ENCODE measurements around the gene LPP. TPM values are rescaled to one million over a fixed set of nuclear protein-coding genes. Genes with fewer than 3 reads are reported as not detected.

The LPP gene
- total RNA-seq, 1 experiment from 2014 or later = 148 TPM

- H3K27me3 ChIP-seq (ENCODE audit: insufficient read depth, low read depth) = no peaks in the 10 kb centered on the region
- intact Hi-C loops (cut with micrococcal nuclease; ENCODE audit: unreplicated experiment) = no loop called here
- TF ChIP-seq CTCF (conservative IDR thresholded peaks at IDR 0.05) = no peak
- no peak for TF ChIP-seq EZH2 (IDR thresholded peaks at IDR 0.05; ENCODE audit: low read depth)
- H3K9me2 ChIP-seq (ENCODE audit: insufficient read depth) = no peaks in the 10 kb centered on the region
- H3K9me3 ChIP-seq (ENCODE audit: insufficient read depth, low read depth) = no peaks in the 10 kb centered on the region
- no peak overlapping the region for H3K27ac ChIP-seq
- H3K79me2 ChIP-seq (ENCODE audit: low read depth) = no peaks in the 10 kb centered on the region
- no peaks in the 10 kb centered on the region for H3K36me3 ChIP-seq (ENCODE audit: low read depth)
- no TSS peak for BruUV-seq (replicated peaks)
- ChIA-PET CTCF (no interaction called here), POLR2A (ENCODE audit: unreplicated experiment) (interaction anchor here (0.6 kb wide), 1 partner anchor 21 kb away, joined by 3 read pairs; no protein-coding TSS in a partner anchor)
- no peak overlapping the region for H3K4me2 ChIP-seq
- no peaks in the 10 kb centered on the region for H3K4me1 ChIP-seq (replicated peaks; ENCODE audit: insufficient read depth)
- H3F3A ChIP-seq (ENCODE audit: insufficient read depth, low read depth) = no peaks in the 10 kb centered on the region
- no peak overlapping the region for H3K4me3 ChIP-seq
- H4K20me1 ChIP-seq (ENCODE audit: insufficient read depth) = no peaks in the 10 kb centered on the region
- DNase-seq = no peak
- no peak overlapping the region for H2AFZ ChIP-seq
Measured at GRCh38 chr3:188761964-188762363, 608.0 kb downstream of the LPP start.

DNA sequence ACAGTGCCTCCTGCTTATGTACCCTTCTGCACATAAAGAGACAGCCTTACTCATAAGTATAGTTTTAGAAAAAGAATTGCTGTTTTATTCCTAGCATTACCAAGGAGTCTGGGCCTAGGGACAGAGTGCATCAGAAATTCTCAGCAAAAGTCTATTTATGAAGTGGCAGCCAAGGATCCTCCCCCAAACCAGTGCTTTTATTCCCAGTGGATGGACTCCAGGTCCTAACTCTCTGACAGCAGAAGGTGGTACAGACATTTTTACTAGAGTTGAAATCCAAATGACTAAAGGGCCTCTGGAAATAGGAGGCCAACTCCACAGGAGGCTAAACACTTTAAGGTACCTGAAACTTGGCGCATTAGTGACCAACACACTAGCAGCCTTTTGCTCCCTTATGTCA lies 610.7 kb downstream of the LPP start:
- no peaks in the 10 kb centered on the region for H3F3A ChIP-seq (ENCODE audit: insufficient read depth, low read depth)
- BruUV-seq (replicated peaks) = no TSS peak
- H2AFZ ChIP-seq = no peak overlapping the region
- H3K36me3 ChIP-seq (ENCODE audit: low read depth) = no peaks in the 10 kb centered on the region
- no peak for DNase-seq
- no peak overlapping the region for H3K4me3 ChIP-seq
- no peaks in the 10 kb centered on the region for H4K20me1 ChIP-seq (ENCODE audit: insufficient read depth)
- no peaks in the 10 kb centered on the region for H3K4me1 ChIP-seq (replicated peaks; ENCODE audit: insufficient read depth)
- no peaks in the 10 kb centered on the region for H3K9me2 ChIP-seq (ENCODE audit: insufficient read depth)
- no peaks in the 10 kb centered on the region for H3K27me3 ChIP-seq (ENCODE audit: insufficient read depth, low read depth)
- ChIA-PET CTCF (no interaction called here), POLR2A (ENCODE audit: unreplicated experiment) (no interaction called here)
- H3K9me3 ChIP-seq (ENCODE audit: insufficient read depth, low read depth) = no peaks in the 10 kb centered on the region
- TF ChIP-seq EZH2 (IDR thresholded peaks at IDR 0.05; ENCODE audit: low read depth) = no peak
- no peaks in the 10 kb centered on the region for H3K79me2 ChIP-seq (ENCODE audit: low read depth)
- intact Hi-C loops (cut with micrococcal nuclease; ENCODE audit: unreplicated experiment) = no loop called here
- H3K4me2 ChIP-seq = no peak overlapping the region
- H3K27ac ChIP-seq = no peak overlapping the region

GRCh38 chr3:188769831-188770230 lies 615.9 kb downstream of the LPP start:
- Histone ChIP-seq H2AFZ (no peak overlapping the region), H4K20me1 (ENCODE audit: insufficient read depth) (no peaks in the 10 kb centered on the region), H3K4me1 (replicated peaks; ENCODE audit: insufficient read depth) (no peaks in the 10 kb centered on the region), H3K9me2 (ENCODE audit: insufficient read depth) (no peaks in the 10 kb centered on the region), H3K9me3 (ENCODE audit: insufficient read depth, low read depth) (no peaks in the 10 kb centered on the region), H3K27me3 (ENCODE audit: insufficient read depth, low read depth) (no peaks in the 10 kb centered on the region), H3K79me2 (ENCODE audit: low read depth) (no peaks in the 10 kb centered on the region), H3K27ac (no peak overlapping the region), H3K4me3 (no peak overlapping the region), H3K4me2 (no peak overlapping the region), H3K36me3 (ENCODE audit: low read depth) (no peaks in the 10 kb centered on the region), H3F3A (ENCODE audit: insufficient read depth, low read depth) (no peaks in the 10 kb centered on the region)
- no TSS peak for BruUV-seq (replicated peaks)
- no peak for DNase-seq
- no peak for TF ChIP-seq CTCF (conservative IDR thresholded peaks at IDR 0.05)
- TF ChIP-seq EZH2 (IDR thresholded peaks at IDR 0.05; ENCODE audit: low read depth) = no peak
- CTCF ChIA-PET = interaction anchor here (0.6 kb wide), 1 partner anchor 14 kb away, joined by 3 read pairs; no protein-coding TSS in a partner anchor
- POLR2A ChIA-PET (ENCODE audit: unreplicated experiment) = no interaction called here
- intact Hi-C loops (cut with micrococcal nuclease; ENCODE audit: unreplicated experiment) = no loop called here

- Histone ChIP-seq H3K4me2 (no peak overlapping the region), H3K9me3 (ENCODE audit: insufficient read depth, low read depth) (no peaks in the 10 kb centered on the region), H3K79me2 (ENCODE audit: low read depth) (no peaks in the 10 kb centered on the region), H3K27ac (no peak overlapping the region), H3K27me3 (ENCODE audit: insufficient read depth, low read depth) (no peaks in the 10 kb centered on the region), H3F3A (ENCODE audit: insufficient read depth, low read depth) (no peaks in the 10 kb centered on the region), H3K36me3 (ENCODE audit: low read depth) (no peaks in the 10 kb centered on the region), H3K4me1 (replicated peaks; ENCODE audit: insufficient read depth) (no peaks in the 10 kb centered on the region), H2AFZ (no peak overlapping the region), H4K20me1 (ENCODE audit: insufficient read depth) (no peaks in the 10 kb centered on the region), H3K9me2 (ENCODE audit: insufficient read depth) (no peaks in the 10 kb centered on the region), H3K4me3 (no peak overlapping the region)
- intact Hi-C loops (cut with micrococcal nuclease; ENCODE audit: unreplicated experiment) = no loop called here
- TF ChIP-seq EZH2 (IDR thresholded peaks at IDR 0.05; ENCODE audit: low read depth) (no peak), CTCF (conservative IDR thresholded peaks at IDR 0.05) (no peak)
- no TSS peak for BruUV-seq (replicated peaks)
- no peak for DNase-seq
- ChIA-PET CTCF (no interaction called here), POLR2A (ENCODE audit: unreplicated experiment) (no interaction called here)
Measured at GRCh38 chr3:188772886-188773285, 618.9 kb downstream of the LPP start.

All from PC-9 (cell line).